Measurements from ENCODE around the gene IL22RA1. TPM values are rescaled to one million over a fixed set of nuclear protein-coding genes. Genes with fewer than 3 reads are reported as not detected.

IL22RA1 gene
- total and polyA plus RNA-seq, 2 of the 8 experiments (the other 6 are each of a cell fraction or from before 2014, with no cell fraction given), result 0.17 to 0.32 TPM

GRCh38 chr1:24110642-24111261 lies 32.2 kb downstream of the IL22RA1 start (continued):
- no peak for TF ChIP-seq CHD7 (IDR thresholded peaks at IDR 0.05; ENCODE audit: insufficient replicate concordance, low read length)
- no peak for TF ChIP-seq E2F6 (IDR thresholded peaks at IDR 0.05)
- TF ChIP-seq CREB1 (IDR thresholded peaks at IDR 0.05), result no peak
- no peak for TF ChIP-seq PHF8 (conservative IDR thresholded peaks at IDR 0.05; ENCODE audit: low read depth, low read length)
- no peak for TF ChIP-seq SUZ12 (IDR thresholded peaks at IDR 0.05; ENCODE audit: low read length)
- TF ChIP-seq CBX5 (IDR thresholded peaks at IDR 0.05; ENCODE audit: low read depth, low read length), result no peak
- TF ChIP-seq TAF1 (IDR thresholded peaks at IDR 0.05; ENCODE audit: low read depth, low read length), result no peak
- TF ChIP-seq CHD1 (IDR thresholded peaks at IDR 0.05; ENCODE audit: low read depth, low read length), result no peak
- TF ChIP-seq HDAC6 (IDR thresholded peaks at IDR 0.05; ENCODE audit: low read depth, low read length), result no peak
- no peak for TF ChIP-seq CBX8 (IDR thresholded peaks at IDR 0.05; ENCODE audit: borderline replicate concordance, low read depth, low read length)
